Measurements from ENCODE around the gene HNRNPA0. TPM values are rescaled to one million over a fixed set of nuclear protein-coding genes. Genes with fewer than 3 reads are reported as not detected.

Gene HNRNPA0
- total and polyA plus RNA-seq, 2 donors (not counting 3 experiments of a cell fraction or from before 2014, with no cell fraction given): 16.0 to 37.5 TPM

- CTCF ChIA-PET: interaction anchor here (0.6 to 10.6 kb wide), 5 partner anchors 28 to 52 kb away, joined by 5 to 107 read pairs (median 15); partner anchors contain the start of gene KLHL3
- dilution Hi-C loops (cut with MboI; ENCODE audit: extremely low pct_ligation_motif_present, low sequenced_read_pairs): no loop called here
- peak; percentile 60 for DNase-seq (ENCODE audit: low read depth, low spot score)
These were observed 54.6 kb downstream of the HNRNPA0 start for GRCh38 chr5:137699336-137700281.

More at GRCh38 chr5:137699336-137700281, 54.6 kb downstream of the HNRNPA0 start:
- Histone ChIP-seq H3K27ac (ENCODE audit: insufficient read depth, low read depth, low read length) (no peak overlapping the region), H3K4me3 (replicated peaks in 1 of 3; ENCODE audit: insufficient read depth in 1 of 3, low read depth in 1 of 3, low read length in 3 of 3) (no peak overlapping the region), H3K4me2 (ENCODE audit: insufficient read depth, low read length) (peak overlapping the region; percentile 11), H3K9me3 (replicated peaks; ENCODE audit: control insufficient read depth, insufficient read depth, low read length) (no peaks in the 10 kb centered on the region), H3K9me1 (replicated peaks; ENCODE audit: control insufficient read depth, extremely low read depth, insufficient read depth, low read length) (no peaks in the 10 kb centered on the region), H3K36me3 (ENCODE audit: control insufficient read depth in 2 of 2, extremely low read depth in 1 of 2, insufficient read depth in 2 of 2, low read length in 2 of 2) (peaks cover 0 to 5% of the 10 kb centered on the region in 2 experiments), H3K9ac (replicated peaks; ENCODE audit: extremely low read depth, insufficient read depth, low read length) (no peak overlapping the region), H3K4me1 (ENCODE audit: control insufficient read depth, extremely low read depth, insufficient read depth, low read length) (peaks cover 43% of the 10 kb centered on the region), H3K27me3 (ENCODE audit: control insufficient read depth in 2 of 2, insufficient read depth in 2 of 2, low read length in 2 of 2) (no peaks in the 10 kb centered on the region), H3K79me2 (ENCODE audit: control insufficient read depth, insufficient read depth, low read length) (no peaks in the 10 kb centered on the region), H4K20me1 (replicated peaks; ENCODE audit: control insufficient read depth, extremely low read depth, insufficient read depth, low read length) (no peaks in the 10 kb centered on the region), H2AFZ (ENCODE audit: low read depth, low read length) (peak overlapping the region; percentile 74)
- no peak for FAIRE-seq
- POLR2A ChIA-PET: no interaction called here
- BruUV-seq (replicated peaks): no TSS peak
- intact Hi-C loops (cut with micrococcal nuclease): no loop called here
- TF ChIP-seq JUN (IDR thresholded peaks at IDR 0.05; ENCODE audit: borderline replicate concordance, insufficient read depth, insufficient read length, low read depth): no peak
- no peak for TF ChIP-seq POLR2AphosphoS5 (IDR thresholded peaks at IDR 0.05; ENCODE audit: insufficient read depth, low read depth, low read length)
- TF ChIP-seq MYC (IDR thresholded peaks at IDR 0.05; ENCODE audit: low read depth, low read length): no peak
- TF ChIP-seq GATA2 (IDR thresholded peaks at IDR 0.05; ENCODE audit: insufficient read depth, insufficient read length, low read depth, low read length): no peak
- TF ChIP-seq CTCF (IDR thresholded peaks at IDR 0.05; ENCODE audit: extremely low read depth in 1 of 2, insufficient read depth in 1 of 2, low read depth in 1 of 2, low read length in 2 of 2): no peak
- no peak for TF ChIP-seq EZH2 (IDR thresholded peaks at IDR 0.05; ENCODE audit: borderline replicate concordance, low read depth, low read length, severe bottlenecking)
- no peak for TF ChIP-seq FOS (IDR thresholded peaks at IDR 0.05; ENCODE audit: borderline replicate concordance, insufficient read depth, low read length)
- TF ChIP-seq POLR2A (IDR thresholded peaks at IDR 0.05; ENCODE audit: low read depth, low read length): no peak
- no peak for TF ChIP-seq MAX (IDR thresholded peaks at IDR 0.05; ENCODE audit: insufficient read depth, insufficient read length)
